GM20431 (cell line): ENCODE results near the gene HPCAL1.

ENCODE experiments used
- in situ Hi-C: fragments of 300-500 bp; cut with MseI, MboI; formaldehyde crosslinking; loops from one replicate; pipeline ENCODE4 v1.15.0; 2020; ENCODE audit warnings: low sequenced_read_pairs; ENCODE audit not compliant: unreplicated experiment

HPCAL1 gene

GRCh38 chr2:10398496-10398895 lies 95.8 kb downstream of the HPCAL1 start:
- in situ Hi-C loops: no loop called here

- in situ Hi-C loops: no loop called here
Observed at GRCh38 chr2:10399358-10399757, 96.7 kb downstream of the HPCAL1 start.

GRCh38 chr2:10400002-10400401 lies 97.3 kb downstream of the HPCAL1 start:
- in situ Hi-C loops: loop anchor here (10.0 kb wide), 1 partner anchor 255 kb away; no protein-coding TSS in a partner anchor

DNA sequence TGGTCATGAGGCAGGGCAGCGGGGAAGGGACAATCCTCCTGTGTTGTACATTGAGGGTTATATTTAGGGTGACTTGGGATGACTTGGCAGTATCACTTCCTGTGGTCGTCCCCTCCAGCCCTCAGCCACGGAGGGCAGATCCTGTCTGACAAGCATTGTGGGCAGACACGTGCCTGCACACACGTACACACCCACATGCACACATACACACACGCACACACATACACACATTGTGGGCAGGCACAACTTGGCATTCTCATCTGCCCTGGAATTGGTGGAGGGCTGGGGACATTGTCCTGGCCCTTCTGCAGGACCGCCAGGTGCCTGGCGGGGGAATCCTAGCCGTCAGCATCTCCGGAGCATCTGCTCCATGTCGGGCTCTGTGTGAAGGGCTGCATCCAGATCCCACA lies 97.9 kb downstream of the HPCAL1 start:
- in situ Hi-C loops: loop anchor here (10.0 kb wide), 1 partner anchor 256 kb away; no protein-coding TSS in a partner anchor

DNA sequence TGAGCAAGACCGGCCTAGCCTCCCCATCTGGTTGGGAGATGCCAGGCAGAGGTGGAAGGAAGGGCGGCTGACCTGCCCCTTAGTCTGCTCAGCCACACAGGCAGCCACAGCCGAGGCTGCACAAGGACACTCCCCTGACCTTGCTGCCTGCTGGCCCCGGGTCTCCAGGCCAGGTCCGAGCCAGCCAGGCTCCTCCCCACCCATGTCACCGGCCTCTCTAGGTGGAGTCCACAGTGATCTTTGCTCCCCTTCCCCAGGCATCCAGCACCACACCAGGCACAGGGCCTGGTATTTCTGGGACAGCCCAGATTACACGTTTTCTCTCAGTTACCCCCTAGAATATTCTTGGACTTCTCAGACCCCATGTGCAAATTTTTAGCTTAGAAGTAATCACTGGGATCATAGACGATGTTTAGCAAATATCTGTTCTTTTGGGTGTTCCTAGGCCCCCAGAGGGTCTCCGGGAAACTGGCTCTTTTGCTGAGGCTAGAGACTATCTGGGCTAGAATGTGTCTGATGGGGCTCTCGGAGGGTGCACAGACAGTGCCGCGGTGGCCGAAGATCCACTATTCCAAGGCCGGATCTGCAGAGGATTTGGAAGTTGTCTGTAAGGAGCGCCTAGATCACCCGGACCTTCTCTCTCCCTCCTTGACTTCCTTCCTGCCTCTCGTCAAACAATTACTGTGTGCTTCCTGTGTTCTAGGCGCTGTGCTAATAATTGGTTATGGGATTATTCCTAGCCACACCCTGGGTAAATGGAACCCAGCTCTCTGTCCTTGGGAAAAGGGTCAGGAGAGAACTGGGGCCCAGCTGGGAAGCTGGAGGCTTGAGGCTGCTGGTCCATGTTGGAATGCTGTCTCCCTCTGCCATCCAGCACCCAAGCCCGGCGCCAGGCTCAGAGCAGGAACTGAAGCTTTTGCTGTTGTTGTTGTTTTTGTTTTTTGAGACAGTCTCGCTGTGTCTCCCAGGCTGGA lies 98.6 kb downstream of the HPCAL1 start:
- in situ Hi-C loops: loop anchor here (10.0 kb wide), 1 partner anchor 256 kb away; no protein-coding TSS in a partner anchor

DNA sequence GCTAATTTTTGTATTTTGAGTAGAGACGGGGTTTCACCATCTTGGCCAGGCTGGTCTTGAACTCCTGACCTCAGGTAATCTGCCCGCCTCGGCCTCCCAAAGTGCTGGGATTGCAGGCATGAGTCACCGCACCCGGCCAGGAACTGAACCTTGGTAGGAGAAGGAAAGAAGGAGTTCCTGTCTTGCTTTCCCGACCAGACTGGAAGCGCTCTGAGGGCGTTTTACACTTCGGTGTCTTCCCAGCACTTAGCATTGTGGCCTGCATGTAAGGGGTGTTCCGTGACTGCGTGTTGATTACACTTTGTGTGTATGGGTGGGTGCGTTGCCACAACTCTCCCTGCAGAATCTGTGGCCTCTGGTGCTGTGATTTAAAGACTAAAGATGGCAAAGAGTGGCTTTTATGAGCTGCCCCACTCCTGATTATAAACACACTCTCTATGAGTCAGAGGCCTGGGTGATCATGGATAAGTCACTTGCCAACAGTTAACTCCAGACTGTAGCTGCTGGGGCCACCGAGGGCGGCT lies 99.4 kb downstream of the HPCAL1 start:
- in situ Hi-C loops: loop anchor here (10.0 kb wide), 1 partner anchor 257 kb away; no protein-coding TSS in a partner anchor

- in situ Hi-C loops: loop anchor here (10.0 kb wide), 1 partner anchor 258 kb away; no protein-coding TSS in a partner anchor
Observed at GRCh38 chr2:10402653-10403215, 100.0 kb downstream of the HPCAL1 start.

- in situ Hi-C loops: loop anchor here (10.0 kb wide), 1 partner anchor 260 kb away; no protein-coding TSS in a partner anchor
Observed at GRCh38 chr2:10404324-10405143, 101.8 kb downstream of the HPCAL1 start.

- in situ Hi-C loops: loop anchor here (10.0 kb wide), 1 partner anchor 261 kb away; no protein-coding TSS in a partner anchor
Observed at GRCh38 chr2:10405448-10405847, 102.7 kb downstream of the HPCAL1 start.

- in situ Hi-C loops: loop anchor here (10.0 kb wide), 1 partner anchor 261 kb away; no protein-coding TSS in a partner anchor
Observed at GRCh38 chr2:10406016-10406415, 103.3 kb downstream of the HPCAL1 start.

GRCh38 chr2:10406491-10407188 lies 103.9 kb downstream of the HPCAL1 start:
- in situ Hi-C loops: loop anchor here (10.0 kb wide), 1 partner anchor 262 kb away; no protein-coding TSS in a partner anchor

DNA sequence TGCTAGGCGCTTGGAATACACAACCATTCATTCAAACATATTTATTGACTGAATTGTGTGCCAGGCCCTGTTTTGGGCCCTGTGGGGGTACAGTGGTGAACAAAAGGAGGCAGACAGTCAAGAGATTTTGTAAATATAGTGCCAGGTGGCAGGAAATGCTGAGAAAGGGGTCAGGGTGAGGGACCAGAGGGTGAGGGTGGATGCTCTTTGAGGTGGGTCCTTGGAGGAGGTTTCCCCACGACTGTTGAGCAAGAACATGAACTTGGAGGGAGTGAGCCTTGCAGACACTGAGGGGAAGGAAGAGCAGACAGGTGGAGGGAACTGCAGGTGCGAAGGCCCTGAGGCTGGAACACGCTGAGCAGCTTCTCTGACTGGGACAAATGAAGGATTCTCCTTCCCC lies 104.7 kb downstream of the HPCAL1 start:
- in situ Hi-C loops: loop anchor here (10.0 kb wide), 1 partner anchor 263 kb away; no protein-coding TSS in a partner anchor

GRCh38 chr2:10407841-10408648 lies 105.3 kb downstream of the HPCAL1 start:
- in situ Hi-C loops: loop anchor here (10.0 kb wide), 1 partner anchor 263 kb away; no protein-coding TSS in a partner anchor

DNA sequence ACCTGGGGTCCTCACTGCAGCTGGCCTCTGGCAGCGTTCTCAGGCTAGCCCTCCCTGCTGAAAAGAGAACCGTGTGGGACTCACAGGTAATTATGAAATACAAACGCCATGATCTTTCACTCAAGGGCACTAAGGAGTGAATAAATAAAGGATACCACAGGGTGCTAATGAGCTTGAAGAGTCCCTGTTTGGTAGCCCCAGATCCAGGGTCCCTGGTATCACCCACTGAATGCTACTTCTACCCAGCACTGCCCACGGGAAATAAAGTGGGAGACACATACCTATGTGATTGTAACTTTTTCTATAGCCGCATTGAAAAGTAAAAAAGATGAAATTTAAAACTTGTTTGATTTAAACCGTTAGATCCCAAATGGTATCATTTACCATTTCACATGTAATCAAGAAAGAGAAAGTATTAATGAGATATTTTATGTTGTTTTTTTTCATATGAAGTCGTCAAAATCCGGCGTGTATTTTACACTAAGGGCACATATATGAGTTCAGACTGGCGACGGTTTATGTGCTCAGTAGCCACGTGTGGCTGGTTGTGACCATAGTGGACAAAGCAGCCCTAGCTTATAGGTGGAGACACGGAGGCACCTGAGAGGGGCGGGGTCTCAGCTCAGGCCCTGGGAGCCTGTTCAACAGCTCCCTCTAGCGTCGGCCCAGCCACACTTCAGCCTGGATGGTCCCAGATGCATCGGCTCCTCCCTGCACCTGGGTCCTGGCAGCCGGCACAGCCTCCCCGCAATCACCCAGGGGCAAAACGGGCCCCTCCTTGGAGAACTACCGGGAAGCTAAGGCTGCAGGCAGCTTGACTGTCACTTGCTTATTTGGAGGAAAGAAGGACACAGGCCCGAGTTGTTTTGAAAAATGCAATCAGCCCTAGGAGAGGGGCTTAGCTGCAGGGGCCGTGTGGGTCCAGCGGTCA lies 106.2 kb downstream of the HPCAL1 start:
- in situ Hi-C loops: loop anchor here (10.0 kb wide), 1 partner anchor 264 kb away; no protein-coding TSS in a partner anchor

GRCh38 chr2:10410001-10410822 lies 107.5 kb downstream of the HPCAL1 start:
- in situ Hi-C loops: no loop called here

DNA sequence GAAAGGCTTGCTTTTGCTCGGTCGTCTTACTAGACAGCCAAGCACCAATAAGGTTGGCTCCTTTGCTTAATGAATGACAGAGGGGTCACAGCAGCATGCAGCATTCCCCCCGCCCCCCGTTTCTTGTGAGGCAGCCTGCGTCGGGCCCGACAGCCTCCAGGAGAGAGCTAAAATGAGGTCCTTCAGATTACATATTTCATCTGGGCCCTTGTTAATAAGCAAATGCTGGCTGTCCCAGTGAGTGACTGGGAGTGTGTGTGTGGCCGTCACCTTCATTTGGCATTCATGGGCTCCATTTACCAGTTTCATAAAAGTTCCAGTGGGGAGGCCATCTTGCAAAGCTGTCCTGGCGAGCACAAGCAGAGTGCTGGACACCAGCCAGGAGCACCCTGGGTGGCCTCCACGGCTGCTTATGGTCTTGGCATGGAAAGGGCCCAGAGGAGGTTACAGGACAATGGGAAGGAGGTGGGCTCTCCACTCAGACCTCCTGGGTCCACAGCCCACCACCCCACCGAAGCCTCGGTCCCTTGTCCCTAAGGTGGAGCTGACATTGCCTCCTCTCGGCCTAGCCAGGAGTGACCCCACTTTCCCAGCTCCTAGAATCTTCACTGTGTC lies 108.2 kb downstream of the HPCAL1 start:
- in situ Hi-C loops: no loop called here
